GM23338 (cell line): ENCODE measurements around the gene PIPOX. TPM values are rescaled to one million over a fixed set of nuclear protein-coding genes. Genes with fewer than 3 reads are reported as not detected.

Source experiments
- ATAC-seq: fragments of 200-7000 bp; cut with Tn5 transposase; 3 replicates; pipeline ENCODE4 v1.9.1; 2020
- DNase-seq: peaks from one replicate; pipeline ENCODE4 v3.0.0-alpha.2; 2015; ENCODE audit warnings: low spot score
- H2AFZ ChIP-seq: fragments of 200-600 bp; sonication (generic); 2 replicates; pipeline ENCODE4 v1.8.0; 2016; ENCODE audit warnings: antibody characterized with exemption, mild to moderate bottlenecking, moderate library complexity
- H3F3A ChIP-seq: fragments of 200-600 bp; sonication (generic); replicated peaks from 2 replicates; pipeline ENCODE4 v1.8.0; 2017; ENCODE audit warnings: antibody characterized with exemption, mixed run types, low read depth
- H3K27ac ChIP-seq: fragments of 200-600 bp; sonication (generic); 2 replicates; pipeline ENCODE4 v1.6.1; 2016; ENCODE audit warnings: low read depth
- H3K27me3 ChIP-seq: fragments of 200-600 bp; sonication (generic); 2 replicates; pipeline ENCODE4 v1.8.0; 2016; ENCODE audit warnings: mild to moderate bottlenecking, mixed run types, moderate library complexity; ENCODE audit not compliant: insufficient read depth
- H3K36me3 ChIP-seq: fragments of 200-600 bp; sonication (generic); 2 replicates; pipeline ENCODE4 v1.8.0; 2016; ENCODE audit warnings: mild to moderate bottlenecking; ENCODE audit not compliant: insufficient read depth
- H3K4me1 ChIP-seq: fragments of 200-600 bp; sonication (generic); 2 replicates; pipeline ENCODE4 v1.8.0; 2016; ENCODE audit warnings: mild to moderate bottlenecking, moderate library complexity; ENCODE audit not compliant: insufficient read depth
- H3K4me2 ChIP-seq: fragments of 200-600 bp; sonication (generic); 2 replicates; pipeline ENCODE4 v1.7.1; 2017; ENCODE audit warnings: mixed run types
- H3K4me3 ChIP-seq: fragments of 200-600 bp; sonication (generic); 2 replicates; pipeline ENCODE4 v1.6.1; 2016; ENCODE audit warnings: mixed run types
- H3K79me2 ChIP-seq: fragments of 200-600 bp; sonication (generic); replicated peaks from 2 replicates; pipeline ENCODE4 v1.8.0; 2017; ENCODE audit warnings: mild to moderate bottlenecking; ENCODE audit not compliant: insufficient read depth
- H3K9me2 ChIP-seq: fragments of 200-600 bp; sonication (generic); 2 replicates; pipeline ENCODE4 v1.8.0; 2017; ENCODE audit not compliant: insufficient read depth
- H4K20me1 ChIP-seq: fragments of 200-600 bp; sonication (generic); replicated peaks from 2 replicates; pipeline ENCODE4 v1.8.0; 2017; ENCODE audit warnings: mild to moderate bottlenecking; ENCODE audit not compliant: insufficient read depth
- H3K27ac Mint-ChIP-seq: 2 replicates; pipeline ENCODE4 v1.8.0; 2020; ENCODE audit warnings: inconsistent platforms, mild to moderate bottlenecking, moderate library complexity, mixed read lengths
- H3K27me3 Mint-ChIP-seq: 3 replicates; pipeline ENCODE4 v1.8.0; 2022; ENCODE audit warnings: low read depth, mild to moderate bottlenecking, moderate library complexity, mixed read lengths, inconsistent platforms; ENCODE audit not compliant: insufficient read depth, poor library complexity
- H3K36me3 Mint-ChIP-seq: 3 replicates; pipeline ENCODE4 v1.8.0; 2021; ENCODE audit warnings: low read depth, mild to moderate bottlenecking, inconsistent platforms, moderate library complexity, mixed read lengths
- H3K4me1 Mint-ChIP-seq: 3 replicates; pipeline ENCODE4 v1.8.0; 2020; ENCODE audit warnings: mild to moderate bottlenecking, inconsistent platforms, mixed read lengths
- H3K4me3 Mint-ChIP-seq: 3 replicates; pipeline ENCODE4 v1.8.0; 2021; ENCODE audit warnings: moderate library complexity, mild to moderate bottlenecking, inconsistent platforms, mixed read lengths
- H3K9me3 Mint-ChIP-seq: 3 replicates; pipeline ENCODE4 v1.8.0; 2020; ENCODE audit warnings: moderate library complexity, mild to moderate bottlenecking, inconsistent platforms, mixed read lengths
- CREB1 ChIP-seq: fragments of 250-450 bp; sonication (Bioruptor Pico); IDR thresholded peaks from 2 replicates; pipeline ENCODE4 v1.5.0; 2020; ENCODE audit warnings: low read depth, mild to moderate bottlenecking, moderate library complexity
- ETS1 ChIP-seq: IDR thresholded peaks from 2 replicates; pipeline ENCODE4 v1.6.1; 2016; ENCODE audit warnings: antibody characterized with exemption
- EZH2 ChIP-seq: fragments of 200-600 bp; sonication (generic); IDR thresholded peaks from one replicate; pipeline ENCODE4 v1.8.0; 2017; ENCODE audit warnings: antibody characterized with exemption, mild to moderate bottlenecking, low read depth; ENCODE audit not compliant: unreplicated experiment
- EZH2phosphoT487 ChIP-seq: fragments of 200-600 bp; sonication (generic); IDR thresholded peaks from one replicate; pipeline ENCODE4 v1.8.1; 2018; ENCODE audit warnings: antibody characterized with exemption; ENCODE audit not compliant: unreplicated experiment
- REST ChIP-seq: IDR thresholded peaks from one replicate; pipeline ENCODE4 v1.6.1; 2018; ENCODE audit warnings: antibody characterized with exemption; ENCODE audit not compliant: unreplicated experiment
- STAT1 ChIP-seq: IDR thresholded peaks from one replicate; pipeline ENCODE4 v1.6.1; 2016; ENCODE audit warnings: antibody characterized with exemption; ENCODE audit not compliant: unreplicated experiment
- ZNF462 ChIP-seq: fragments of 250-450 bp; sonication (Bioruptor Pico); IDR thresholded peaks from 2 replicates; pipeline ENCODE4 v1.5.0; 2020; ENCODE audit warnings: mild to moderate bottlenecking, moderate library complexity
- polyA plus RNA-seq: library from polyadenylated mRNA; unstranded; fragments of >200 nt; fragmentation: Nextera tagmentation; extraction: Ambion mirVana; gene quantifications from 2 replicates; pipeline ENCODE4 v1.2.1, GENCODE V29; 2016
- total RNA-seq: library from RNA; depleted of rRNA; stranded (reverse); fragments of >200 nt; shearing (Covaris generic); gene quantifications from 2 replicates; pipeline ENCODE4 v1.2.3, GENCODE V29; 2014

PIPOX gene
- total and polyA plus RNA-seq, 2 experiments from 2014 or later: 22.6 to 34.6 TPM

GRCh38 chr17:29012535-29012934 lies 30.4 kb upstream of the PIPOX start:
- Histone ChIP-seq H3K9me2 (0 out of 2 replicates have a peak, but pooled peaks cover 4% of the 10 kb centered on the region), H3K4me2 (no peak overlapping the region), H3K4me1 (peaks cover 60% of the 10 kb centered on the region), H3K27me3 (peaks cover 10% of the 10 kb centered on the region; the same call in 1 of the 2 replicates), H3K36me3 (no peaks in the 10 kb centered on the region), H4K20me1 (no peaks in the 10 kb centered on the region), H3K4me3 (no peak overlapping the region), H3K79me2 (no peaks in the 10 kb centered on the region), H3F3A (peaks cover 12% of the 10 kb centered on the region), H3K27ac (no peak overlapping the region), H2AFZ (no peak overlapping the region)
- H3K36me3 Mint-ChIP-seq: no peaks in the 10 kb centered on the region
- peaks cover 16% of the 10 kb centered on the region for H3K27me3 Mint-ChIP-seq
- no peak for DNase-seq
- no peaks in the 10 kb centered on the region for H3K9me3 Mint-ChIP-seq
- H3K4me1 Mint-ChIP-seq: peaks cover 65% of the 10 kb centered on the region
- no peak overlapping the region for H3K27ac Mint-ChIP-seq
- no peak overlapping the region for H3K4me3 Mint-ChIP-seq
- no peak for ATAC-seq
- TF ChIP-seq CREB1: peak; percentile 47
- TF ChIP-seq EZH2phosphoT487: no peak
- TF ChIP-seq REST: no peak

- H4K20me1 ChIP-seq: no peaks in the 10 kb centered on the region
- peaks cover 63% of the 10 kb centered on the region for H3K4me1 ChIP-seq
- no peaks in the 10 kb centered on the region for H3K79me2 ChIP-seq
- no peaks in the 10 kb centered on the region for H3K36me3 ChIP-seq
- DNase-seq (no peak), ATAC-seq (no peak)
- H3K4me1 Mint-ChIP-seq: peaks cover 69% of the 10 kb centered on the region
- peaks cover 16% of the 10 kb centered on the region for H3K27me3 Mint-ChIP-seq
- no peak overlapping the region for H3K4me3 ChIP-seq
- peak overlapping the region; percentile 66; the same call in 1 of the 2 replicates for H2AFZ ChIP-seq
- no peak overlapping the region for H3K4me2 ChIP-seq
- H3K27ac Mint-ChIP-seq: no peak overlapping the region
- no peak overlapping the region for H3K27ac ChIP-seq
- H3K27me3 ChIP-seq: no peaks in the 10 kb centered on the region
- H3K9me2 ChIP-seq: 0 out of 2 replicates have a peak, but pooled peaks cover 4% of the 10 kb centered on the region
- H3F3A ChIP-seq: peaks cover 25% of the 10 kb centered on the region
- no peaks in the 10 kb centered on the region for H3K36me3 Mint-ChIP-seq
- no peak overlapping the region for H3K4me3 Mint-ChIP-seq
- H3K9me3 Mint-ChIP-seq: no peaks in the 10 kb centered on the region
- TF ChIP-seq REST (no peak), ETS1 (no peak), STAT1 (no peak), EZH2 (no peak), ZNF462 (CRISPR knock-in tag) (no peak)
These were observed 28.2 kb upstream of the PIPOX start for GRCh38 chr17:29014716-29015115.
